CD8-positive, alpha-beta memory T cell (primary cell): ENCODE measurements around the gene GRIN3B. TPM values are rescaled to one million over a fixed set of nuclear protein-coding genes. Genes with fewer than 3 reads are reported as not detected.
A peak's percentile ranks its signal among the peaks of the same experiment; 100 is the strongest.

Experiments used
- CTCF ChIA-PET: fragments of 350-600 bp; sonication (Branson Sonifier 250); formaldehyde crosslinking; loops from one replicate; lab custom pipeline; 2021; ENCODE audit warnings: antibody characterized with exemption; lab: Charles Lee
- POLR2A ChIA-PET: fragments of 350-600 bp; sonication (Branson Sonifier 250); formaldehyde crosslinking; loops from one replicate; lab custom pipeline; 2021; ENCODE audit warnings: antibody characterized with exemption; lab: Charles Lee
- DNase-seq, 5 donors: peaks; one replicate each; pipeline versions ENCODE4 v3.0.0 to v3.0.0-alpha.2; 2020 to 2022; ENCODE audit warnings: mixed read lengths in 1 of 5
- H3K27ac ChIP-seq: one replicate; pipeline ENCODE4 v1.7.0; 2013; ENCODE audit warnings: low read depth, mild to moderate bottlenecking, low read length, moderate library complexity
- H3K27me3 ChIP-seq: 2 replicates; pipeline ENCODE4 v1.7.0; 2013; ENCODE audit warnings: low read length, mild to moderate bottlenecking; ENCODE audit not compliant: insufficient read depth, poor library complexity, severe bottlenecking
- H3K36me3 ChIP-seq: 2 replicates; pipeline ENCODE4 v1.7.0; 2013; ENCODE audit warnings: mild to moderate bottlenecking, low read length, moderate library complexity; ENCODE audit not compliant: insufficient read depth
- H3K4me1 ChIP-seq: 2 replicates; pipeline ENCODE4 v1.7.0; 2013; ENCODE audit warnings: mild to moderate bottlenecking, low read length, moderate library complexity; ENCODE audit not compliant: insufficient read depth
- H3K4me3 ChIP-seq: 2 replicates; pipeline ENCODE4 v1.7.0; 2013; ENCODE audit warnings: mild to moderate bottlenecking, low read length
- H3K9me3 ChIP-seq: 2 replicates; pipeline ENCODE4 v1.7.0; 2013; ENCODE audit warnings: mild to moderate bottlenecking, low read length
- H3K27ac Mint-ChIP-seq, 8 donors: one replicate each; pipeline ENCODE4 v1.8.0; 2020 to 2021; ENCODE audit warnings: mixed read lengths in 8 of 8, mild to moderate bottlenecking in 6 of 8, inconsistent platforms in 3 of 8, moderate library complexity in 3 of 8
- H3K27me3 Mint-ChIP-seq, 2 donors: one replicate each; pipeline ENCODE4 v1.8.0; 2020 to 2021; ENCODE audit warnings: mixed read lengths in 2 of 2, mild to moderate bottlenecking in 1 of 2, moderate library complexity in 1 of 2
- H3K36me3 Mint-ChIP-seq, 3 donors: one replicate each; pipeline ENCODE4 v1.8.0; 2020 to 2021; ENCODE audit warnings: mixed read lengths in 3 of 3, inconsistent platforms in 1 of 3, mild to moderate bottlenecking in 1 of 3
- H3K4me1 Mint-ChIP-seq, 3 donors: one replicate each; pipeline ENCODE4 v1.8.0; 2020 to 2021; ENCODE audit warnings: mixed read lengths in 3 of 3, inconsistent platforms in 1 of 3, mild to moderate bottlenecking in 1 of 3
- H3K4me3 Mint-ChIP-seq, 7 donors: one replicate each; pipeline ENCODE4 v1.8.0; 2020 to 2021; ENCODE audit warnings: mixed read lengths in 7 of 7, mild to moderate bottlenecking in 6 of 7, moderate library complexity in 4 of 7, inconsistent platforms in 2 of 7
- H3K9me3 Mint-ChIP-seq, 5 donors: one replicate each; pipeline ENCODE4 v1.8.0; 2020 to 2022; ENCODE audit warnings: mixed read lengths in 5 of 5, mild to moderate bottlenecking in 3 of 5, moderate library complexity in 2 of 5, inconsistent platforms in 1 of 5
- polyA plus RNA-seq: library from polyadenylated mRNA; unstranded; fragments of 300-500 nt; fragmentation: Illumina TruSeq; gene quantifications from one replicate; pipeline ENCODE4 v1.2.3, GENCODE V29; 2021
- total RNA-seq, 2 experiments: library from RNA; stranded (reverse); gene quantifications; one replicate each; pipeline ENCODE4 v1.2.3, GENCODE V29; 2021

The GRIN3B gene
- total and polyA plus RNA-seq, 3 experiments from 2014 or later = not detected

- Histone ChIP-seq H3K9me3 (no peaks in the 10 kb centered on the region), H3K36me3 (no peaks in the 10 kb centered on the region), H3K27me3 (peaks cover 25% of the 10 kb centered on the region), H3K27ac (no peak overlapping the region), H3K4me3 (no peak overlapping the region), H3K4me1 (peaks cover 14% of the 10 kb centered on the region)
- Mint-ChIP-seq H3K4me3 (no peak overlapping the region), H3K27ac (no peak overlapping the region), H3K9me3 (no peaks in the 10 kb centered on the region), H3K27me3 (peaks cover 10 to 28% of the 10 kb centered on the region in 2 donors), H3K36me3 (peaks cover 0 to 2% (median 0%) of the 10 kb centered on the region in 3 donors), H3K4me1 (peaks cover 0 to 19% (median 7%) of the 10 kb centered on the region in 3 donors)
- ChIA-PET POLR2A (interaction anchor here (0.5 to 0.6 kb wide), 2 partner anchors 18 to 111 kb away, joined by 3 read pairs; no protein-coding TSS in a partner anchor), CTCF (interaction anchor here (0.7 kb wide), 1 partner anchor 341 kb away, joined by 4 read pairs; no protein-coding TSS in a partner anchor)
- no peak for DNase-seq
These were observed 2.4 kb downstream of the GRIN3B start for GRCh38 chr19:1002600-1002999.

- Histone ChIP-seq H3K36me3 (no peaks in the 10 kb centered on the region), H3K4me1 (peaks cover 11% of the 10 kb centered on the region), H3K9me3 (no peaks in the 10 kb centered on the region), H3K27me3 (peaks cover 22% of the 10 kb centered on the region), H3K4me3 (no peak overlapping the region), H3K27ac (no peak overlapping the region)
- Mint-ChIP-seq H3K4me3 (no peak overlapping the region), H3K27ac (no peak overlapping the region), H3K9me3 (no peaks in the 10 kb centered on the region), H3K36me3 (peaks cover 0 to 3% (median 0%) of the 10 kb centered on the region in 3 donors), H3K4me1 (peaks cover 0 to 12% (median 3%) of the 10 kb centered on the region in 3 donors), H3K27me3 (peaks cover 10 to 21% of the 10 kb centered on the region in 2 donors)
- CTCF ChIA-PET = no interaction called here
- POLR2A ChIA-PET = interaction anchor here (0.5 to 0.8 kb wide), 3 partner anchors 14 to 19 kb away, joined by 3 to 5 read pairs (median 3); no protein-coding TSS in a partner anchor
- DNase-seq = no peak
These were observed 3.1 kb downstream of the GRIN3B start for GRCh38 chr19:1003283-1003682.

- no peak overlapping the region for H3K4me3 Mint-ChIP-seq
- Histone ChIP-seq H3K9me3 (no peaks in the 10 kb centered on the region), H3K4me1 (peaks cover 11% of the 10 kb centered on the region), H3K27ac (no peak overlapping the region), H3K36me3 (no peaks in the 10 kb centered on the region), H3K4me3 (no peak overlapping the region), H3K27me3 (peaks cover 12% of the 10 kb centered on the region)
- H3K27me3 Mint-ChIP-seq = peaks cover 10 to 14% of the 10 kb centered on the region in 2 donors
- POLR2A ChIA-PET = interaction anchor here (0.8 to 1.5 kb wide), 2 partner anchors 8 to 15 kb away, joined by 3 read pairs; no protein-coding TSS in a partner anchor
- H3K27ac Mint-ChIP-seq = no peak overlapping the region
- no peak for DNase-seq
- H3K36me3 Mint-ChIP-seq = peaks cover 0 to 4% (median 0%) of the 10 kb centered on the region in 3 donors
- H3K4me1 Mint-ChIP-seq = peaks cover 0 to 8% (median under 1%) of the 10 kb centered on the region in 3 donors
- no peaks in the 10 kb centered on the region for H3K9me3 Mint-ChIP-seq
- CTCF ChIA-PET = no interaction called here
These were observed 4.1 kb downstream of the GRIN3B start for GRCh38 chr19:1004204-1004802.

- Mint-ChIP-seq H3K36me3 (peaks cover 0 to 9% (median 0%) of the 10 kb centered on the region in 3 donors), H3K27me3 (peaks cover 9 to 10% of the 10 kb centered on the region in 2 donors), H3K27ac (no peak overlapping the region), H3K4me1 (peaks cover 0 to 6% (median 0%) of the 10 kb centered on the region in 3 donors), H3K9me3 (no peaks in the 10 kb centered on the region), H3K4me3 (no peak overlapping the region)
- Histone ChIP-seq H3K4me3 (no peak overlapping the region), H3K4me1 (peaks cover 11% of the 10 kb centered on the region), H3K9me3 (no peaks in the 10 kb centered on the region), H3K36me3 (no peaks in the 10 kb centered on the region), H3K27me3 (peaks cover 10% of the 10 kb centered on the region), H3K27ac (no peak overlapping the region)
- POLR2A ChIA-PET = interaction anchor here (0.6 to 1.5 kb wide), 2 partner anchors 8 to 618 kb away, joined by 3 read pairs; no protein-coding TSS in a partner anchor
- CTCF ChIA-PET = interaction anchor here (0.9 kb wide), 1 partner anchor 23 kb away, joined by 3 read pairs; no protein-coding TSS in a partner anchor
- no peak for DNase-seq
These were observed 4.8 kb downstream of the GRIN3B start for GRCh38 chr19:1004803-1005664.

GRCh38 chr19:1006711-1007398 lies 6.6 kb downstream of the GRIN3B start:
- Histone ChIP-seq H3K4me1 (peaks cover under 1% of the 10 kb centered on the region), H3K9me3 (no peaks in the 10 kb centered on the region), H3K4me3 (no peak overlapping the region), H3K36me3 (no peaks in the 10 kb centered on the region), H3K27ac (no peak overlapping the region), H3K27me3 (no peaks in the 10 kb centered on the region)
- Mint-ChIP-seq H3K9me3 (no peaks in the 10 kb centered on the region), H3K4me1 (no peaks in the 10 kb centered on the region), H3K36me3 (peaks cover 0 to 15% (median 0%) of the 10 kb centered on the region in 3 donors), H3K27ac (no peak overlapping the region), H3K27me3 (peaks cover 4% of the 10 kb centered on the region in 2 donors), H3K4me3 (no peak overlapping the region)
- ChIA-PET POLR2A (no interaction called here), CTCF (interaction anchor here (0.7 to 1.0 kb wide), 3 partner anchors 9 to 84 kb away, joined by 3 read pairs; no protein-coding TSS in a partner anchor)
- no peak for DNase-seq

GRCh38 chr19:1007399-1008251 lies 7.4 kb downstream of the GRIN3B start:
- H3K27ac ChIP-seq = no peak overlapping the region
- no peaks in the 10 kb centered on the region for H3K27me3 ChIP-seq
- no peaks in the 10 kb centered on the region for H3K9me3 ChIP-seq
- H3K4me3 Mint-ChIP-seq = peak overlapping the region in 1 of 7 donors; percentile 40
- H3K36me3 Mint-ChIP-seq = peaks cover 0 to 16% (median 0%) of the 10 kb centered on the region in 3 donors
- CTCF ChIA-PET = interaction anchor here (0.7 to 1.0 kb wide), 3 partner anchors 8 to 84 kb away, joined by 3 read pairs; no protein-coding TSS in a partner anchor
- no peak for DNase-seq
- H3K4me1 ChIP-seq = no peaks in the 10 kb centered on the region
- POLR2A ChIA-PET = interaction anchor here (0.6 kb wide), 1 partner anchor 10 kb away, joined by 3 read pairs; no protein-coding TSS in a partner anchor
- H3K9me3 Mint-ChIP-seq = no peaks in the 10 kb centered on the region
- peaks cover 2% of the 10 kb centered on the region in 2 donors for H3K27me3 Mint-ChIP-seq
- H3K27ac Mint-ChIP-seq = no peak overlapping the region
- no peak overlapping the region for H3K4me3 ChIP-seq
- H3K36me3 ChIP-seq = no peaks in the 10 kb centered on the region
- H3K4me1 Mint-ChIP-seq = no peaks in the 10 kb centered on the region
